22Rv1 (cell line): ENCODE data around the gene AOAH.

Source experiments
- ZFX ChIP-seq: fragments of 450-650 bp; IDR thresholded peaks from 2 replicates; pipeline ENCODE4 v1.6.1; 2017; ENCODE audit warnings: antibody characterized with exemption, borderline replicate concordance
- TF ChIP-seq, protein P1 (sequence below): fragments of 450-650 bp; IDR thresholded peaks from 2 replicates; pipeline ENCODE4 v1.5.1; 2017; ENCODE audit warnings: mild to moderate bottlenecking

DNA sequence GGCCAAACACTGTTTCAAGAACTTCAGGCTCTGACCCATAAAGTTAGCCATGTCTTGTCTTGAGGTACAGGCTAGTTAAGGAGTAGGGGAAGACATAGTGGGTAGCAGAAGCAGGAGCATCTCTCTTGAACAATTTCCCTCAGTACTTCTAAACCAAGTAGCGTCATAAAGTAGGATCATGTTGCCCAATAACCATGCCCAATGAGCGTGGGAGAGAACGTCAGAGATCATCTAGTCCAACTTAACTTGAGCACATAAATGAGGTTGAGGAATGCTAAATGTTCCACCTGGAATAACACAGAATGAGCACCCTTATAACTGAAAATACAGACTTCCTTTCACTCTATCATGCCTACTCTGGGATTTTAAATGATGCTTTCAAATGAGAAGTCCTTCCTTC is 134.9 kb downstream of the AOAH start:
- TF ChIP-seq, protein P1, sequence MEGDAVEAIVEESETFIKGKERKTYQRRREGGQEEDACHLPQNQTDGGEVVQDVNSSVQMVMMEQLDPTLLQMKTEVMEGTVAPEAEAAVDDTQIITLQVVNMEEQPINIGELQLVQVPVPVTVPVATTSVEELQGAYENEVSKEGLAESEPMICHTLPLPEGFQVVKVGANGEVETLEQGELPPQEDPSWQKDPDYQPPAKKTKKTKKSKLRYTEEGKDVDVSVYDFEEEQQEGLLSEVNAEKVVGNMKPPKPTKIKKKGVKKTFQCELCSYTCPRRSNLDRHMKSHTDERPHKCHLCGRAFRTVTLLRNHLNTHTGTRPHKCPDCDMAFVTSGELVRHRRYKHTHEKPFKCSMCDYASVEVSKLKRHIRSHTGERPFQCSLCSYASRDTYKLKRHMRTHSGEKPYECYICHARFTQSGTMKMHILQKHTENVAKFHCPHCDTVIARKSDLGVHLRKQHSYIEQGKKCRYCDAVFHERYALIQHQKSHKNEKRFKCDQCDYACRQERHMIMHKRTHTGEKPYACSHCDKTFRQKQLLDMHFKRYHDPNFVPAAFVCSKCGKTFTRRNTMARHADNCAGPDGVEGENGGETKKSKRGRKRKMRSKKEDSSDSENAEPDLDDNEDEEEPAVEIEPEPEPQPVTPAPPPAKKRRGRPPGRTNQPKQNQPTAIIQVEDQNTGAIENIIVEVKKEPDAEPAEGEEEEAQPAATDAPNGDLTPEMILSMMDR: no peak
- TF ChIP-seq ZFX: no peak
